ENCODE results near the gene SAP30BP. TPM values are rescaled to one million over a fixed set of nuclear protein-coding genes. Genes with fewer than 3 reads are reported as not detected.
A peak's percentile ranks its signal among the peaks of the same experiment; 100 is the strongest.

The SAP30BP gene
- total RNA-seq, 1 donor from 2014 or later, result 59.9 TPM

GRCh38 chr17:75670868-75671267, 3.7 kb downstream of the SAP30BP start:
- H3K4me1 Mint-ChIP-seq (ENCODE audit: low read depth), result peaks cover 23% of the 10 kb centered on the region
- DNase-seq (ENCODE audit: low spot score), result no peak
- no peaks in the 10 kb centered on the region for H3K9me3 Mint-ChIP-seq (ENCODE audit: low read depth)
- H3K27me3 Mint-ChIP-seq (ENCODE audit: low read depth), result no peaks in the 10 kb centered on the region
- H3K36me3 Mint-ChIP-seq (ENCODE audit: low read depth), result peaks cover 13% of the 10 kb centered on the region
- no peak overlapping the region for H3K27ac Mint-ChIP-seq (ENCODE audit: unreplicated experiment)
- H3K4me3 Mint-ChIP-seq (ENCODE audit: unreplicated experiment), result no peak overlapping the region
- no peak for TF ChIP-seq CTCF (IDR thresholded peaks at IDR 0.05)

GRCh38 chr17:75672011-75672410, 4.9 kb downstream of the SAP30BP start:
- peaks cover 13% of the 10 kb centered on the region for H3K36me3 Mint-ChIP-seq (ENCODE audit: low read depth)

GRCh38 chr17:75673487-75673886, 6.3 kb downstream of the SAP30BP start:
- Mint-ChIP-seq H3K9me3 (ENCODE audit: low read depth) (no peaks in the 10 kb centered on the region), H3K4me1 (ENCODE audit: low read depth) (peaks cover 21% of the 10 kb centered on the region), H3K27ac (ENCODE audit: unreplicated experiment) (no peak overlapping the region), H3K36me3 (ENCODE audit: low read depth) (peaks cover 14% of the 10 kb centered on the region), H3K27me3 (ENCODE audit: low read depth) (no peaks in the 10 kb centered on the region), H3K4me3 (ENCODE audit: unreplicated experiment) (no peak overlapping the region)
- DNase-seq (ENCODE audit: low spot score), result no peak
- no peak for TF ChIP-seq CTCF (IDR thresholded peaks at IDR 0.05)

More at GRCh38 chr17:75672011-75672410, 4.9 kb downstream of the SAP30BP start:
- no peak for DNase-seq (ENCODE audit: low spot score)
- Mint-ChIP-seq H3K4me1 (ENCODE audit: low read depth) (peaks cover 21% of the 10 kb centered on the region), H3K9me3 (ENCODE audit: low read depth) (no peaks in the 10 kb centered on the region), H3K27ac (ENCODE audit: unreplicated experiment) (no peak overlapping the region), H3K4me3 (ENCODE audit: unreplicated experiment) (no peak overlapping the region), H3K27me3 (ENCODE audit: low read depth) (no peaks in the 10 kb centered on the region)
- no peak for TF ChIP-seq CTCF (IDR thresholded peaks at IDR 0.05)

- Mint-ChIP-seq H3K4me1 (ENCODE audit: low read depth) (peaks cover 38% of the 10 kb centered on the region), H3K4me3 (ENCODE audit: unreplicated experiment) (no peak overlapping the region), H3K36me3 (ENCODE audit: low read depth) (peaks cover 5% of the 10 kb centered on the region), H3K9me3 (ENCODE audit: low read depth) (no peaks in the 10 kb centered on the region), H3K27ac (ENCODE audit: unreplicated experiment) (no peak overlapping the region), H3K27me3 (ENCODE audit: low read depth) (no peaks in the 10 kb centered on the region)
- TF ChIP-seq CTCF (IDR thresholded peaks at IDR 0.05), result no peak
- no peak for DNase-seq (ENCODE audit: low spot score)
These were observed 9.3 kb downstream of the SAP30BP start for GRCh38 chr17:75676461-75676860.

GRCh38 chr17:75679706-75680211, 12.6 kb downstream of the SAP30BP start:
- no peaks in the 10 kb centered on the region for H3K9me3 Mint-ChIP-seq (ENCODE audit: low read depth)
- H3K4me3 Mint-ChIP-seq (ENCODE audit: unreplicated experiment), result no peak overlapping the region
- peaks cover 56% of the 10 kb centered on the region for H3K4me1 Mint-ChIP-seq (ENCODE audit: low read depth)
- peak; percentile 81 for TF ChIP-seq CTCF (IDR thresholded peaks at IDR 0.05)
- H3K36me3 Mint-ChIP-seq (ENCODE audit: low read depth), result peaks cover 3% of the 10 kb centered on the region
- DNase-seq (ENCODE audit: low spot score), result peak; percentile 38
- peak overlapping the region; percentile 74 for H3K27ac Mint-ChIP-seq (ENCODE audit: unreplicated experiment)
- no peaks in the 10 kb centered on the region for H3K27me3 Mint-ChIP-seq (ENCODE audit: low read depth)
